ENCODE data around the gene TMEM179. TPM values are rescaled to one million over a fixed set of nuclear protein-coding genes. Genes with fewer than 3 reads are reported as not detected.

TMEM179 gene
- total RNA-seq, 1 donor from 2014 or later, result 0.72 TPM

- DNase-seq, result no peak
Measured at GRCh38 chr14:104569435-104569834, 35.1 kb downstream of the TMEM179 start.

- DNase-seq, result no peak
Measured at GRCh38 chr14:104568620-104569019, 36.0 kb downstream of the TMEM179 start.

GRCh38 chr14:104567957-104568225 is 36.7 kb downstream of the TMEM179 start:
- DNase-seq, result no peak

GRCh38 chr14:104567141-104567956 is 37.2 kb downstream of the TMEM179 start:
- DNase-seq, result no peak

- no peak for DNase-seq
Measured at GRCh38 chr14:104564744-104565679, 39.6 kb downstream of the TMEM179 start.

GRCh38 chr14:104563742-104564615 is 40.6 kb downstream of the TMEM179 start:
- peak; percentile 85 for DNase-seq

GRCh38 chr14:104563191-104563741 is 41.3 kb downstream of the TMEM179 start:
- DNase-seq, result no peak

- DNase-seq, result no peak
Measured at GRCh38 chr14:104562606-104563005, 42.0 kb downstream of the TMEM179 start.

GRCh38 chr14:104561632-104562495 is 42.7 kb downstream of the TMEM179 start:
- no peak for DNase-seq

- peak; percentile 40 for DNase-seq
Measured at GRCh38 chr14:104561124-104561557, 43.4 kb downstream of the TMEM179 start.

GRCh38 chr14:104560586-104560945 is 44.0 kb downstream of the TMEM179 start:
- DNase-seq, result no peak

- no peak for DNase-seq
Measured at GRCh38 chr14:104559804-104560585, 44.6 kb downstream of the TMEM179 start.

- DNase-seq, result no peak
Measured at GRCh38 chr14:104559028-104559803, 45.4 kb downstream of the TMEM179 start.

GRCh38 chr14:104558231-104559027 is 46.1 kb downstream of the TMEM179 start:
- no peak for DNase-seq

GRCh38 chr14:104557766-104558165 is 46.8 kb downstream of the TMEM179 start:
- DNase-seq, result no peak

GRCh38 chr14:104557086-104557485 is 47.5 kb downstream of the TMEM179 start:
- no peak for DNase-seq

- no peak for DNase-seq
Measured at GRCh38 chr14:104556256-104557021, 48.1 kb downstream of the TMEM179 start.

Data from tongue (tissue), 2 donors.